CD4-positive, alpha-beta T cell treated with Interleukin-6 at 100 ng/mL for 8 hours (primary cell): Measurements from ENCODE around the gene TTL.

Source experiments
- DNase-seq: peaks from one replicate; pipeline ENCODE4 v3.0.0-alpha.2; 2020; ENCODE audit warnings: mixed read lengths, low spot score

TTL gene

GRCh38 chr2:112583497-112584133 is 101.7 kb downstream of the TTL start:
- DNase-seq, result no peak

GRCh38 chr2:112584134-112584890 is 102.4 kb downstream of the TTL start, which contains the start of gene CHCHD5:
TSS of gene CHCHD5 (plus strand) at chr2:112584609. CDS start at chr2:112584648, 39 bp downstream.
- peak; percentile 93 for DNase-seq

- no peak for DNase-seq
Observed at GRCh38 chr2:112584891-112585250, 102.9 kb downstream of the TTL start.

GRCh38 chr2:112585400-112585799 is 103.4 kb downstream of the TTL start:
- DNase-seq, result no peak

GRCh38 chr2:112585873-112586464 is 104.0 kb downstream of the TTL start:
- DNase-seq, result no peak

- DNase-seq, result no peak
Observed at GRCh38 chr2:112588611-112589045, 106.7 kb downstream of the TTL start.
